ENCODE results near the gene HSD3B7. TPM values are rescaled to one million over a fixed set of nuclear protein-coding genes. Genes with fewer than 3 reads are reported as not detected.
"Not testable (repeated sequence)": the region's sequence is repeated elsewhere in the genome, so short reads cannot be mapped to it uniquely, and the experiment has no call there.

The HSD3B7 gene
- total RNA-seq, 1 experiment from 2014 or later = 28.9 TPM

DNA sequence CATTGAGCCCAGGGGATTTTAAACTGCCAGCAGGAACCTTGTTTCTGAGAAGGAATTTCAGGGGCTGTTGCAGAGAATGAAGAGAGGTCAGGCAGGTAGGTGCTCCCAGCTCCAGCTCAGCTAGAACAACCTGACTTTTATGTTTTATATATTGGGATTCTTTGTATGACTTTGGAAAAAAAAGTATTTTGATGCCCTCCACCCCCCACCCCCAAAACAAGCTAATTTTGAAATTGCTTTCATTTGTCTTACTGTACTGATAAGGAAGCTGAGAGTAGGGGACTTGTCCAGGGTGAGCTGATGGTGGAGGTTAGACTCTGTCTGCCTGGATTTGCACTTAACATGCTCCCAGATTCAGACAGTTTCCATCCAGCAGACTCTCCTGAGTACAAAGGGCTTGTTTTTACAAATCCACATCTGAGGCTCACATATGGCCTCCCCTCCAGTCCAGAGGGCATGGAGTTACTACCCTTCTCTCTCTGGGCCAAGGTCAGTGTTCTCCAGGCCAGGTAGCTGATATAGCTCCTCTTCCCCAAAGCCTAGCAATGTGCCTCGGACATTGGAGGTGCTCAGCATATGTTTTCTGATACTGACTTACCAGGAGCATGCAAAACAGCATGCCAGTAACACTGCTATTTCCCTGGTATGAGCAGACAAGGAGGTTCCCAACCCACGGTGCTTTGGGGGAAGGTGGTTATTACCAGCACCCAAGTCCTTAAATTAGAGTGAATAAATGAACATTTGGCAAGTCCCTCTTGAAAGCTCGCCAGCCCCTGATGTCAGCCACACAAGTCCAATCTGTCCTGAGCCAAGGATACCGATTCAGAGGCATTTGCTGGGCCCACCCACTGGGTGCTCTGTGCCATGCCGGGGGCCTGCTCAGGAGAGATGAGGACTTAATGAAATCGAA lies 14.1 kb downstream of the HSD3B7 start:
- no peak for DNase-seq (ENCODE audit: low spot score)

DNA sequence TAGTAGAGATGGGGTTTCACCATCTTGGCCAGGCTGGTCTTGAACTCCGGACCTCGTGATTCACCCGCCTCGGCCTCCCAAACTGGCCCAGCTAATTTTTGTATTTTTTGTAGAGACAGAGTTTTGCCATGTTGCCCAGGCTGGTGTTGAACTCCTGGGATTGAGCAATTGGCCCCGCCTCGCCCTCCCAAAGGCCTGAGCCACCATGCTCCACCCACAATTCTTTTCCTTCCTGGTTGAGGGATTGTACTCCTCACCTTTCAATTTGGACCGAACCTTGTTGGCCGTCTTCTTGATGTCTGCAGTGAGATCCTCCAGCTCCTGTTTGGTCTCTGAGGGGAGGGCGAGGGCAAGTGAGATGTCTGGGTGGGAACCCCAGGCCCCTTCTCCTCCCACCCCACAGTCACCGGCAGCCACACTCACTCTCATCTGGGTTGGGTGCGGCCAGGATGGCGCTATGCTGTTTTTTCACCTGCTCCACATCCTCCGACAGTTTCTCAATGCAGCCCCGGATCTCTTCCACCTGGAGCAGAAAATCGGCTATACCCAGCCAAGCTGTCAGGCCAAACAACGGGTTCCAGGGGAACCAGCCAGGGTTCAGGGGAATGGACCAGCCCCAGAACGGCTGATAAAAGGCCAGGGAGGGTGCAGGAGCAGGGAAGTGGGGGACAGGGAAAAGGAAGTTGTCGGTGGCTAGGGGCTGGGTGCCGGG lies 15.8 kb downstream of the HSD3B7 start:
- DNase-seq (ENCODE audit: low spot score) = no peak

DNA sequence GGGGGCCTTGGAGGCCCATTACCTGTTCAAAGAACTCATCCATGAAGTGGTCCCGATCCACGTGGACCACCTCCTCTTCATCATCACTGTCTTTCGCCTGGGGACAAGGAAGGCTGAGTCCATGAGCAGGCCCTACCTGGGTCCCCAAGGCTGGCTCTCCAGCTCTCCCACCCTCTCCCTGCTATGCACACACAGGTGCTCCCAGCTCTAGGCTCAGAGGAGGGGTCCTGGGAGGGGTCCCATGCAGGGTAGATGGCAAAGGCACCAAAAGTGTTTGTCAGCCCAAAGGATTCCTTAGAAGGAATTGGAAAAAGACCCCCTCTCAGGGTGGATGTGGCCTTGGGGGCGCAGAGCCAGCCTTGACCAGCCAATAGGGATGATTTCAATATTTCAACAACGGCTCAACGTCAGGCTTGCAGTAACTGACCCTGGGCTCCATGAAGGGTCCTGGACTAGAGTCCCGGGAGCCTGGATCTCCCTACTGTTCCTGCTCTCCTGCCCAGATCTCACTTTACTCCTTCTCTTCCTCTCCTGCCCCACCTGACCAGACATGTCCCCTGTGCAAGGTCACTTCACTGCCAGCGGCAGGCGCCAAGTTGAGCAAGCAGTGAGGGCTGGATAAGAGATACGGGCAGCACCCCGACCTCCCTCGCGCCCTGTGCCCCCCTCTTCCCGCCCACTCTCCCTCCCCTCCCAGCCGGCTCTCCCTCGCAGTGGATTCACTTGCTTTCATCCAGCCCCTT lies 16.7 kb downstream of the HSD3B7 start:
- DNase-seq (ENCODE audit: low spot score) = no peak

DNA sequence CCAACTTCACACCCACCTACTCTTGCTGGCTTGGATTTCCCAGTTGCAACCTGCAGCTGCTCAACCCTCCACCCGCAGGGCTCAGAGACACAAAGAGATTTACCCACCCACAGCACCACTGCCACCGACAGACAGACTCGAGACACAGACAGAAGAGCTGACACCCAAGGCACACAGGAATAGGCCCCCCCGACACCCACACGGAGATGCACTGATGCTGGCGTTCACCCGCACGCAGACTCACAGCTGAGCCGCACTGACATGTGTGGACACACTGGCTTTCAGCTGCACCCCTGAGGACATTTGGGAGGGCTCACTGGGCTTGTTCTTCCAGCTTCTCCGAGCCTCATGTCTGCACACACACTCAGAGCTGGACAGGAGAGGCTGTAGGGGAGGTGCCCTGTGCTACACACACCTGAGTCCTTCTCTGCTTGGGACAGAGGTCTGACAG lies 17.3 kb downstream of the HSD3B7 start:
- DNase-seq (ENCODE audit: low spot score) = no peak

DNA sequence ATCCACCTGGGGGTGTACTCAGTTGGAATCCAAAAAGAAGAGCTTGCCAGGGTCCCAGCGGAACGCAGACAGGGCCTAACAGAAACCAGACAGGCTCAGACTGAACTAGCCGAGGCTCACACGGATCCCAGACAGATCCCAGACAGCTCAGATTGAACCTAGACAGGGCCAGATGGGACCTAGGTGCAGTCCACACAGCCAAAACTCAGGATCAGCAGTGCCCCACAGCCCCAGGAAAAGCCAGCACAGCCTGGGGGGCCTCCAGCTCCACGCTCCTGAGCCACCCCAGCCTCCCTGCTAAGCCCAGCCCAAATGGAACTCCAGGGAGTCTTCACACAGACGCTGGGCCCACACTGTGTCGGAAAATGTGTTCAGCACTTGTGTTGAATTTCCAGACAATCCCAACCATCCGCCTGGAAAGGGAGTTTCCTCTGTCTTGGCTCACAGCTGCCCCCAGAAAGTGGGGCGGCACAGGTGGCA lies 17.9 kb downstream of the HSD3B7 start:
- no peak for DNase-seq (ENCODE audit: low spot score)

DNA sequence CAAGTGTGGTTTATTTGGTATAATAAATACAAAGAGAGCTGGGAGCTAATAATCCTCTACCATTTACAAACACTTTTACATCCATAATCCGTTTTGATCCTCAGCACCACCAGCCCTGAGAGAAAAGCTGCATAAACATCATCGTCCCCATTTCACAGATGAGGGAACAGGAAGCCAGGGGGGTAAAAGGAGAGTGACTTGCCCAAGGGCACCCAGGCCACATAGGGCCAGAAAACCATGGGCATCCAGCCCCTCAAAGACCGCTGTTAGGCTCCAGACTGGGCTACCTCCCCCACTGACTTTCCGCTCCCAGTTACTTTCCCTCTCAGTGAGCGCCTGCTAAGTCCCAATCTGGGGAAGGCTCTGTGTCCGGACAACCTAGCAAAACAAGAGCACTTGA lies 18.7 kb downstream of the HSD3B7 start:
- no peak for DNase-seq (ENCODE audit: low spot score)

DNA sequence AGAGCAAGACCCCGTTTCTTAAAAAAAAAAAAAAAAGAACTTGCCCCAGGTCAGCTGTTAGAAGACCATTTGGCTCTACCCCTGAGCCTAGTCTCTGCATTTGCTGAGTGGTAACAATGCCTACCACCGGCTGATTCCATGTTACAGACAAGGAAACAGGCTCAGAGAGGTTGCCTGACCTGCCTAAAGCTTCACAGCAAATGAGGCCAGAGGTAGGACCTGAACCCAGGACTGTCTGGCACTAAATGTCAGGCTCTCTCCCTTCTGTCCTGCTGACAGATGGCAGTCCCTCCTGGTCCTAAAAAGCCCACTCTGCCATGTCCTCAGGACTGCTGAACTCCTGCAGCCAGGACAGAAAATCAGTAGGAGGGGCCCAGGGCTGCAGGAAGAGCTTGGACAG lies 19.7 kb downstream of the HSD3B7 start:
- DNase-seq (ENCODE audit: low spot score) = no peak

DNA sequence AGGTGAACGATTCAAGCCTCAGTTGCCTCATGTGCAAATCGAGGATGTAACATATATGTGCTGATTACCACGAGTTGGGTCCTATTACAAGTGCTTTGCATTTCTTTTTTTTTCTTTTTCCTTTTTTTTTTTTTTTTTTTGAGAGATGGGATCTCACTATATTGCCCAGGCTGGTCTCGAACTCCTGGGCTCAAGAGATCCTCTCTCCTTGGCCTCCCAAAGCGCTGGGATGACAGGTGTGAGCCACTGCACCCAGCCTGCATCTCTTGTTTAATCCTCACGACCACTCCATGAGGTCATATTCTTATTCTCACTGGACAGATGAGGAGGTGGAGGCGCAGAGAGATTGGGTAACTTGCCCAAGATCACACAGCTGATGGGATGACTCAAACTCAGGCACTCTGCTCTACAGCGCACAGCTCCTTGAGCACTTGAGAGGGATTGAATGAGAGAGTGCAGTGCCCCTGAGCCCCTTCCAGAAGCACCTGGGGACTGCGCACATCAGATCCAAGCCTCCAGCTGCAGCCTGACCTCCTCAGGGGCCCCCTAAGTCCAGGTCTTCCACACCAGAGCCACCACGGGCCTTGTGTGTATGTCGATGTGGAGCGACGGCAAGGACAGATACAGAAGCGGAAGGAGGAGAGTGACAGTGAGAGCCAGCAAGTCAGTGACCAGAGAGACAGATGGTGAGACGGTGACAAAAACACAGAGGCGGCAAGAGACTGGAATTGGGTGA lies 20.5 kb downstream of the HSD3B7 start:
- DNase-seq (ENCODE audit: low spot score) = no peak

DNA sequence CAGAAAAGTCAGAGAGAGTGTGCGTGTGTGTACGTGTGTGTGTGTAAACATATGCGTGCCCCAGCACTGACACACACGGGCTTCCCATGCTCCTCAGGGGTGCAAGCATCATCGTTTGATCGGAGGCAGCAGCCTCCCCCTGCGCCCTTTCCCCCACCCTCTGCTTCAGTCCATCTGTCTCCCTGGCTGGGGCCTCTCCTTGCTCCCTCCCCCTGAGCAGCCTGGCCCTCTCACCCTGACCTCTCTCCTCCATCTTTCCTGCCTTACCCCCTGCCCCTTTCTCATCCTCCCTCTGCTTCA lies 21.0 kb downstream of the HSD3B7 start:
- no peak for DNase-seq (ENCODE audit: low spot score)

DNA sequence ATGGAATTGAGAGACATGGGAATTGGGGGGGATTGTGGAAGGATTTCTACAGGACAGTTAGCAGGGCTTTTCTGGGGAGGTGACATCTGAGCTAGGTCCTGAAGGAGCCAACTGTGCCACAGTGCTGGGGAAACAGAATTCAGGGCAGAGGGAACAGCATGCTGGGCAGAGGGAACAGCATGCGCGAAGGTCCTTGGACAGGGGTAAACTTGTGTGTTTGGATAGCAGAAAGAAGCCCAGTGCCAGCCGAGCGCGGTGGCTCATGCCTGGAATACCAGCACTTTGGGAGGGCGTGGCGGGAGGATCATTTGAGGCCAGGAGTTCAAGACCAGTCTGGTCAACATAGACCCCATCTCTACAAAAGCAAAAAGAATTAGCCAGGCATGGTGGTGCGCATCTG lies 21.6 kb downstream of the HSD3B7 start:
- DNase-seq (ENCODE audit: low spot score) = no peak

DNA sequence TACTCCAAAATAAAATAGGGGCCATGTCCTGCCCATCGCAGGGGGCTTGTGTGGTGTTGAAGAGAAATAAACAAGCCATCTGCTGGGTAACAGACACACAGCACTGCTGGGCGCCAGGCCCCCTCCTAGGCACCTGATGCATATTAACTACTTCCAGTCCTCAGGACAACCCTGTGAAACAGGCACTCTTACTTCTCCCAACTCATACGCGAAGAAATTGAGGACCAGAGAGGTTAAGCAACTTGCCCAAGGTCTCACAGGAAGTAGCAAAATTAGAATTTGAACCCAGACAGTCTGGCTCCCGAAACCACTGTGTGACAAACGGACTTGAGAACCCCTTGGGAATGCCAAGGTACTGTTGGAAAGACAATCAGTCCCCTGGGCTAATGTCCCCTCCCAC lies 22.7 kb downstream of the HSD3B7 start:
- no peak for DNase-seq (ENCODE audit: low spot score)

DNA sequence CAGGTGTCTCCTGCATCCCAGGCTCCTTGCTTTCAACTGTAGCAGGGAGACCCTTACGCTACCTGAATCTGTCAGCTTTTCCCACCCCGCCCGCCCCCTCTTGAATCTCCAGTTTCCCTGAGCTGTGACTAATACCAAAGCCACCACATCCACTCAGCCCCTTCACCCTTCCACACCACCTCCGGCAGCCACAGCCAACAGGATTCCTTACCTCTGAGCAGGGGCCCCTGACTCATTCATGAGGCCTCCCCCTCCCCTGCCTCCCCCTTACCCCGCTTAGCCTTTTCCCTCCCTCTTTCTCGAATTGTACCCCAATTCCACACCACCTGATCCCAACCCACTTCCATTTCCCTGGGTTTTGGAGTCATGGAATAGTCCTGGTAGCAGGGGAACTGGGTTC lies 23.1 kb downstream of the HSD3B7 start:
- no peak for DNase-seq (ENCODE audit: low spot score)

DNA sequence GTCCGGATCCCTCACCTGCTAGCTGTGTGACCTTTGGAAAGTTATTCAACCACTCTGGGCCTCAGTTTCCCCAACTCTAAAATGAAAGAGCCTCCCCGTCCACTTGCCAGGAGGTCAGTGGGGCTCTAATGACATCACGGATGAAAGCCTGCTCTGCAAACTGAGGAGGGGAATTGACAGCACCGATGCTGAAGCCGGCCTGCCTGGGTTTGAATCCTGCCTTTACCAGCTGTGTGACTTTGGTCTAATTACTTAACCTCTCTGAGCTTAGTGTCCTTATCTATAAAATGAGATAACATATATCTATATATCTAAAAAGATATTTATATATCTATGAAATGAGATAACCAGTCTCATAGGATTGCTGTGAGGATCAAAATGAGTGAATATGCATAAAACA lies 23.5 kb downstream of the HSD3B7 start:
- no peak for DNase-seq (ENCODE audit: low spot score)

DNA sequence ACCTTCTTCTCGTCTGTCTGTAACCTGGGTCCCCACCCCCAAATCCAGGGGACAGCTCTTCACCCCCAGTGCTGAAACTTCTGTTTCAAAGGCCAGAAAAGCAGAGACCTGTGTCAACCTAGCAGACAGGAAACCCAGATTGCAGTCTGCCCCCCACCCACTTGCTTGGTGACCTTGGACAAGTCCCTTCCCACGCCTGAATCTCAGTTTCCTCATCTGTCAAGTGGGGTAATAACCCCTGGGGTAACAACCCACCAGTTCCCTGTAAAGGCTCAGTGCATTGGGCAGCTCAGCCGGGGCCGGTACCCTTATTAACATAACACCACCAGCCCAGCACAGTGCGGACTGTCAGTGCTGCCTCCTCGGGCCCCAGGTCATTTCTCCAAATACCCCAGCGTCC lies 24.1 kb downstream of the HSD3B7 start:
- no peak for DNase-seq (ENCODE audit: low spot score)

DNA sequence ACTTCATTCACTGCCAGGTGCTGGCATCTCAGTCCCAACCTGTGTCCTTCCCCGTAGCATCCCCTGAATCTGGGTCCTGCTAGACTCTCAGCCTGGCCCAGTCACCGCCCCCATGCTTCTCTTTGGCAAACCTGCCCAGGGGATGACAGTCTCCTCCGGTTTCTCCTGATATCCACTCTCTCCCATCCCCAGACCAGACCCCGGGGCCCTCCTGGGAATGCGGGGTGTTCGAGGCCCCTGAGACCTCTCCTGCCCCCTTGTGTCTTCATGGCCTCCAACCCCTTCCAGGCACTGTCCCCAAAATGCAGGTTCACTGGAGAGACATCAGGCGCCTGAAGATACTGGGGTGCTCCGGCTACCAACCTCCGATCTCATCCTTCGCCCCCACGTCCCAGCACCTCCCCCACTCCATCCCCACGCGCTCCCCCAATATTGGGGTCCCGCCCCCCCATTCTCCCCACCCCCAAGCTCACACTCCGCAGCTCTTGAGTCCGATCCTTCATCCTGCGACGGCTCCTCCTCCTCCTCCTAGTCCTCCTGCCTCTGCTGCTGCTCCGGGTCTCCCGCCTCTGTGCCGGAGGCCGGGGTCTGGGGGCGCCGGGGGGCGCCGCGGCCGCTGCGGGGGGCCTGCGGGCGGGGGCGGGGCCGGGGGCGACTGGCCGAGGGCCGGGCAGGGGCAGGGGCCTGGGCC lies 25.0 kb downstream of the HSD3B7 start:
- no peak for DNase-seq (ENCODE audit: low spot score)

DNA sequence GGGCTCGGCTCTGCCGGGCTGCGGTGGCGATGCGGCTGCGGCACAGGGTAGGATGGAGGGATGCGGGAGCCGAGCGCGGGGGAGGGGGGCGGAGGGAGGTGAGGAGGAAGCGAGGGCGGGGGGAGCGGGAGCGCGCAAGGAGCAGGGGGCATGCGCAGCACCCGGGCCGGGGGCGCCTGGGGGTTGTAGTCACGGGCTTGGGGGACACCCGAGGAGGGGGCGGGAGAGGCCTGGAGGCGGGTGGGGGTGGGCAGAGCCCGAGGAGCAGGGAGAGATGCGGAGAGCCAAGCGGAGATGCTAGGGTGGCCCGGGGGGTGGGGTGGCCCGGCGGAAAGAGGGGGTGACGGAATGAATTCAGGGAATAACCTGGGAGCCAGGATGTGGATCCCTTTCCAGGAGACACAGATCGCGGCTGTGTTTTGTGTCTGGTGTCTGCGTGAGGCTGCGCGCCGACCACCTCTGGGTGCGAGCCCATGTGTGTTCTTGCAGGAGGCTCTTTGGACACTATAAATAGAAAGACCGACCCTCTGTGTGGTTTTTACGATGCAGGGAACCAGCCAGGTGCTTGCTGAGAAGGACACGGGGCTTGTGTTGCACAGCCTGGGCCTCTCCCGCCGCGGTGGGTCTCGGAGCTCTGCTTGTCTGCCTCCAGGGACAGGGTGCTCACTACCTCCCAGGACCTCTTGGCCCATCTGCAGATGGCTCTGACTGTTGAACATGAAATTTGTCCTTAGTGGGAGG lies 25.7 kb downstream of the HSD3B7 start, which contains the start of gene STX1B:
Gene STX1B, minus strand, starts transcription at position 54 of the 741 bp plus-strand sequence. CDS start 242 bp downstream, outside the sequence.
- no peak for DNase-seq (ENCODE audit: low spot score)

DNA sequence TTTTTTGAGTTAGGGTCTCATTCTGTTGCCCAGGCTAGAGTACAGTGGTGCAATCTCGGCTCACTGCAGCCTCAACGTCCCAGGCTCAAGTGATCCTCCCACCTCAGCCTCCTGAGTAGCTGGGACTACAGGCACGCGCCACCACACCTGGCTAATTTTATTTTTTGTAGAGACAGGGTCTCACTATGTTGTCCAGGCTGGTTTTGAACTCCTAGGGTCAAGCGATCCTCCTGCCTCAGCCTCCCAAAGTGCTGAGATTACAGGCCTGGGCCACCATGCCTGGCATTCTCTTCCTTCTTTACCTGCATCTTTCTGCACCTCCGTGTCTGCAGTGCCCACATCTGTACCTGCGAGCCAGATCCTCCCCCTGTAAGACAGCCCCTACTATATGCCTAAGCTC lies 26.8 kb downstream of the HSD3B7 start:
- not testable (repeated sequence) for DNase-seq (ENCODE audit: low spot score)

DNA sequence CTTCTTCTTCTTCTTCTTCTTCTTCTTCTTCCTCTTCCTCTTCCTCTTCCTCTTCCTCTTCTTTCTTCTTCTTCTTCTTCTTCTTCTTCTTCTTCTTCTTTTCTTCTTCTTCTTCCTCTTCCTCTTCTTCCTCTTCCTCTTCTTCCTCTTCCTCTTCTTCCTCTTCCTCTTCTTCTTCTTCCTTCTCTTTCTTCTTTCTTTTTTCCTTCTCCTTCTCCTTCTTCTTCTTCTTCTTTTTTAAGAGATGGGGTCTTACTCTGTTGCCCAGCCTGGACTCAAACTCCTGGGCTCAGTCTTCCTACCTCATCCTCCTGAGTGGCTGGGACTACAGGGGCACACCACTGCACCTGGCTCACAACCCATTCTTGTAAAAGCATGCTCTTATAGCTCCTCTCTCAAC lies 28.3 kb downstream of the HSD3B7 start:
- DNase-seq (ENCODE audit: low spot score) = not testable (repeated sequence)

DNA sequence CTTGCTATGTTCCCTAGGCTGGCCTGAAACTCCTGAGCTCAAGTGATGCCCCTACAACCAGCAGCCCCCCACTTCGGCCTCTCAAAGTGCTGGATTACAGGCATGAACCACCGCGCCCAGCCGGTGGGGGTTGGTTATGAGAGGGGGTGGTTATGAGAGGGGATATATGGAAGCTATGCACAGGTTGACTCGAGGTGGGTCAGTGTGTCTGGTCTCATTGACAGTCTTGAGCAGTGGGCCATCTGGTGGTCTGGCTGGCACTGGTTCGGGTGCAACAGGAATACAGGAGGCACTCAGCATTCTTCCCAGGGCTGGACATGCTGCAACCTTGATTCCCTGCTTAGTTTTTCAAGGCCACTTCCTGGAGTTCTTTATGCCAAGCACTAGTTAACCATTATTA lies 31.0 kb downstream of the HSD3B7 start:
- no peak for DNase-seq (ENCODE audit: low spot score)

DNA sequence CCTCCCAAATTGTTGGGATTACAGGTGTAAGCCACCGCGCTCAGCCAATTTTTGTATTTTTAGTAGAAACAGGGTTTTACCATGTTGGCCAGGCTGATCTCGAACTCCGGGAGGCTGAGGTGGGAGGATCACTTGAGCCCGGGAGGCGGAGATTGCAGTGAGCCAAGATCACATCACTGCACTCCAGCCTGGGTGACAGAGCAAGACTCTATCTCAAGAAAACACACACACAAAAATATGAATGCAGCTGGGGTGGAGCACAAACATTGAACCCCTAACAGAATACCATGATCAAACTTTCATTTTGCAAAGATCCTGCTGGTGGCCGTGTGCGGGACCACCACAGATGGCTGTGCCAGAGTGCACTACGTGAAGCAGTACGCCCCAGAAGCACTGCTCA lies 32.7 kb downstream of the HSD3B7 start:
- DNase-seq (ENCODE audit: low spot score) = not testable (repeated sequence)
